ENCODE measurements around the gene UHRF1. TPM values are rescaled to one million over a fixed set of nuclear protein-coding genes. Genes with fewer than 3 reads are reported as not detected.
"Not testable (repeated sequence)": the region's sequence is repeated elsewhere in the genome, so short reads cannot be mapped to it uniquely, and the experiment has no call there.

The UHRF1 gene
- total RNA-seq, 3 donors from 2014 or later, result 3.2 to 13.4 (median 4.2) TPM

DNA sequence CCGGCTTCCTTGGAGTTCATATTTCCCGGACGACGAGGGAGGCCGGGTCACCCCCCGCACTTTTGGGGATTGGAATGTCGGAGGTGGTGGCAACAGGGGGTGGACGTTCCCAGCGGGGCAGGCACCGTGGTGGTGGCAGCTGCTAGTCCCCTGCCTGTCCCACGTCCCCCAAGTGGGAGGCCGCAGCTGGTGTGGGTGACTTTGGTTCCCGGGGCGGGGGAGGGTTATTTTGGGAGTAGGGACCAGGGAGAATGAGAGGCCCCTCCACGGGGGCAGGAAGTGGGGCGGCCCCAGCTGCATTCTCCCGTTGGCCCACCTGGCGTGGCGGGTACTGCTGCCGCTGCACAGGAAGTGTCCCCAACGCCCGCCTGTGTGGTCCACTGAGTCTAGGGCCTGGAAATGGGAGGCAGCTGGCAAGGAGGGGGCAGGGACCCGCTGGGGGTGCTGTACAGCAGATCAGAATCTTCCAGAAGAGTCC, 30.8 kb upstream of the UHRF1 start:
- ATAC-seq (no peak), DNase-seq (no peak)
- TF ChIP-seq, protein P1, sequence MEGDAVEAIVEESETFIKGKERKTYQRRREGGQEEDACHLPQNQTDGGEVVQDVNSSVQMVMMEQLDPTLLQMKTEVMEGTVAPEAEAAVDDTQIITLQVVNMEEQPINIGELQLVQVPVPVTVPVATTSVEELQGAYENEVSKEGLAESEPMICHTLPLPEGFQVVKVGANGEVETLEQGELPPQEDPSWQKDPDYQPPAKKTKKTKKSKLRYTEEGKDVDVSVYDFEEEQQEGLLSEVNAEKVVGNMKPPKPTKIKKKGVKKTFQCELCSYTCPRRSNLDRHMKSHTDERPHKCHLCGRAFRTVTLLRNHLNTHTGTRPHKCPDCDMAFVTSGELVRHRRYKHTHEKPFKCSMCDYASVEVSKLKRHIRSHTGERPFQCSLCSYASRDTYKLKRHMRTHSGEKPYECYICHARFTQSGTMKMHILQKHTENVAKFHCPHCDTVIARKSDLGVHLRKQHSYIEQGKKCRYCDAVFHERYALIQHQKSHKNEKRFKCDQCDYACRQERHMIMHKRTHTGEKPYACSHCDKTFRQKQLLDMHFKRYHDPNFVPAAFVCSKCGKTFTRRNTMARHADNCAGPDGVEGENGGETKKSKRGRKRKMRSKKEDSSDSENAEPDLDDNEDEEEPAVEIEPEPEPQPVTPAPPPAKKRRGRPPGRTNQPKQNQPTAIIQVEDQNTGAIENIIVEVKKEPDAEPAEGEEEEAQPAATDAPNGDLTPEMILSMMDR (IDR thresholded peaks at IDR 0.05), result no peak
- Histone ChIP-seq H3K4me1 (ENCODE audit: low read depth) (no peaks in the 10 kb centered on the region), H3K36me3 (ENCODE audit: low read depth) (no peaks in the 10 kb centered on the region), H3K9me3 (no peaks in the 10 kb centered on the region), H3K4me3 (no peak overlapping the region)
- intact Hi-C loops (cut with DNase I, micrococcal nuclease), result no loop called here

- Histone ChIP-seq H3K9me3 (no peaks in the 10 kb centered on the region), H3K36me3 (ENCODE audit: low read depth) (no peaks in the 10 kb centered on the region), H3K4me3 (no peak overlapping the region), H3K4me1 (ENCODE audit: low read depth) (no peaks in the 10 kb centered on the region)
- no peak for ATAC-seq
- intact Hi-C loops (cut with DNase I, micrococcal nuclease), result no loop called here
- DNase-seq, result no peak
- TF ChIP-seq, protein P1 (IDR thresholded peaks at IDR 0.05), result no peak
Measured at GRCh38 chr19:4879041-4879440, 30.3 kb upstream of the UHRF1 start.

DNA sequence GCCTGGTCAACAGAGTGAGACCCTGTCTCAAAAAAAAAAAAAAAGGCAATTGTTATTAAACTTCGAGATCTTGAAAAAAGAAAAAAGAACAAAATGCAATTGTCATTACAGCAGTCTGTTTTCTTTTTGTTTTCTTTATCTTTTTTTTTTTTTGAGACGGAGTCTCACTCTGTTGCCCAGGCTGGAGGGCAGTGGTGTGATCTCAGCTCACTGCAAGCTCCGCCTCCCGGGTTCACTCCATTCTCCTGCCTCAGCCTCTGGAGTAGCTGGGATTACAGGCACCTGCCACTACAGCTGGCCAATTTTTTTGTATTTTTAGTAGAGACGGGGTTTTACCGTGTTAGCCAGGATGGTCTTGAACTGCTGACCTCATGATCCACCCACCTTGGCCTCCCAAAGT, 26.4 kb upstream of the UHRF1 start:
- H3K4me3 ChIP-seq; H3K9me3 ChIP-seq; DNase-seq; intact Hi-C loops (cut with DNase I, micrococcal nuclease); ATAC-seq; H3K4me1 ChIP-seq (ENCODE audit: low read depth); H3K36me3 ChIP-seq (ENCODE audit: low read depth): not testable (repeated sequence)

DNA sequence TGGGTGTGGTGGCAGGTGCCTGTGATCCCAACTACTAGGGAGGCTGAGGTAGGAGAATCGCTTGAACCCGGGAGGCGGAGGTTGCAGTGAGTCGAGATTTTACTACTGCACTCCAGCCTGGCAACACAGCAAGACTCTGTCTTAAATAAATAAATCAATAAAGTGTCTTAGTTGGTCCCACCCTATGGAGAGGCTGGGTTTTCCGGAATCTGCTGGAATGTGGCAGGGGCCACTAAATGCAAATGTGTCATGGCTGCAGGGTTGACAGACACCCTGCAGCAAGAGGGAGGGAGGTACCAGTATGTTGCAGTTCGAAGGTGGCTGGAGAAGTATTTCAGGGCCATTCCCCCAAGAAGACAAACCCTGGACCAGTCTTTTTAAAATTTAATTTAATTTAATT, 24.3 kb upstream of the UHRF1 start:
- intact Hi-C loops (cut with DNase I, micrococcal nuclease); H3K9me3 ChIP-seq; H3K4me3 ChIP-seq; H3K4me1 ChIP-seq (ENCODE audit: low read depth); H3K36me3 ChIP-seq (ENCODE audit: low read depth); ATAC-seq; DNase-seq: not testable (repeated sequence)

DNA sequence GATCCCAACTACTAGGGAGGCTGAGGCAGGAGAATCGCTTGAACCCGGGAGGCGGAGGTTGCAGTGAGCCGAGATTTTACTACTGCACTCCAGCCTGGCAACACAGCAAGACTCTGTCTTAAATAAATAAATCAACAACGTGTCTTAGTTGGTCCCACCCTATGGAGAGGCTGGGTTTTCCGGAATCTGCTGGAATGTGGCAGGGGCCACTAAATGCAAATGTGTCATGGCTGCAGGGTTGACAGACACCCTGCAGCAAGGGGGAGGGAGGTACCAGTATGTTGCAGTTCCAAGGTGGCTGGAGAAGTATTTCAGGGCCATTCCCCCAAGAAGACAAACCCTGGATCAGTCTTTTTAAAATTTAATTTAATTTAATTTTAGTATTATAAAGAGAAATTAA, 21.5 kb upstream of the UHRF1 start:
- H3K36me3 ChIP-seq (ENCODE audit: low read depth); DNase-seq; ATAC-seq; H3K9me3 ChIP-seq; H3K4me3 ChIP-seq; intact Hi-C loops (cut with DNase I, micrococcal nuclease); H3K4me1 ChIP-seq (ENCODE audit: low read depth): not testable (repeated sequence)

DNA sequence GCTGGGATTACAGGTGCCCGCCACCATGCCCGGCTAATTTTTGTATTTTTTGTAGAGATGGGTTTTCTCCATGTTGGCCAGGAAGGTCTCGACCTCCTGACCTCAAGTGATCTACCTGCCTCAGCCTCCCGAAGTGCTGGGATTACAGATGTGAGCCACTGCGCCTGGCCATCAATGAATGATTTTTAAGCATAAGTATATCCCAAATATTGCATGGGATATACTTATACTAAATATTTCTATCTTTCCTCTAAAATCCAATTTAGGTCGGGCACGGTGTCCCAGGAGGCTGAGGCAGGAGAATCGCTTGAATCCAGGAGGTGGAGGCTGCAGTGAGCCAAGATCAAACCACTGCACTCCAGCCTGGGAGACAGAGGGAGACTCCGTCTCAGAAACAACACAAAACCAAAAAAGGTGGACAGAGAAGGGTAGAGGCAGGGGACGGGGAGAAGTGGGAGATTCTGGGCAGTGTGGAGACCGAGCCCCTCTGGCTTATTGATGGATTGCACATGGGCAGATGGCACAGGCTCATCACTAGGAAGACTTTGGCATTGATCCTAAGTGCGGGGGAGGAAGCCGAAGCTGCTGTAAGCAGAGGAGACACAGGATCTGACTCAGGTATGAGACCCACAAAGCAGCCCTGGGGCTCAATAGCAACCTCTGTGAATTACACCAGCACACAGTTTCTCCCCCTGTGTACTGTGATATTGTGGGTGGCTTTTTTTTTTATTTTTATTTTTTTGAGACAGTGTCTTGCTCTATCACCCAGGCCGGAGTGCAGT, 20.1 kb upstream of the UHRF1 start:
- no peak for ATAC-seq
- H3K36me3 ChIP-seq (ENCODE audit: low read depth), result no peaks in the 10 kb centered on the region
- H3K4me1 ChIP-seq (ENCODE audit: low read depth), result no peaks in the 10 kb centered on the region
- intact Hi-C loops (cut with DNase I, micrococcal nuclease), result no loop called here
- TF ChIP-seq, protein P1 (IDR thresholded peaks at IDR 0.05), result no peak
- H3K9me3 ChIP-seq, result no peaks in the 10 kb centered on the region
- no peak for DNase-seq
- no peak overlapping the region for H3K4me3 ChIP-seq

GRCh38 chr19:4891066-4891465, 18.2 kb upstream of the UHRF1 start:
- Histone ChIP-seq H3K4me1 (ENCODE audit: low read depth) (no peaks in the 10 kb centered on the region), H3K36me3 (ENCODE audit: low read depth) (no peaks in the 10 kb centered on the region), H3K4me3 (no peak overlapping the region), H3K9me3 (no peaks in the 10 kb centered on the region)
- TF ChIP-seq, protein P1 (IDR thresholded peaks at IDR 0.05), result no peak
- intact Hi-C loops (cut with DNase I, micrococcal nuclease), result no loop called here
- DNase-seq (no peak), ATAC-seq (no peak)

GRCh38 chr19:4892962-4893361, 16.3 kb upstream of the UHRF1 start:
- ATAC-seq; H3K9me3 ChIP-seq; H3K4me1 ChIP-seq (ENCODE audit: low read depth); DNase-seq; intact Hi-C loops (cut with DNase I, micrococcal nuclease); H3K36me3 ChIP-seq (ENCODE audit: low read depth); H3K4me3 ChIP-seq: not testable (repeated sequence)
